Measurements from ENCODE around the gene SENP1. TPM values are rescaled to one million over a fixed set of nuclear protein-coding genes. Genes with fewer than 3 reads are reported as not detected.

The SENP1 gene
- total and polyA plus RNA-seq, 3 experiments from 2014 or later, result 13.4 to 58.8 (median 57.3) TPM

GRCh38 chr12:48070731-48071130, 35.1 kb downstream of the SENP1 start:
- Histone ChIP-seq H3K9me3 (ENCODE audit: low read length) (no peaks in the 10 kb centered on the region), H3K4me1 (ENCODE audit: insufficient read depth, low read length) (no peaks in the 10 kb centered on the region), H3K4me3 (ENCODE audit: low read length) (no peak overlapping the region), H3K27me3 (ENCODE audit: insufficient read depth, low read length, poor library complexity, severe bottlenecking) (no peaks in the 10 kb centered on the region), H3K36me3 (ENCODE audit: insufficient read depth, low read length) (peaks cover 36% of the 10 kb centered on the region), H3K27ac (ENCODE audit: low read depth, low read length) (no peak overlapping the region)
- peaks cover 9 to 76% (median 34%) of the 10 kb centered on the region in 3 donors for H3K36me3 Mint-ChIP-seq
- no peaks in the 10 kb centered on the region for H3K9me3 Mint-ChIP-seq
- H3K27me3 Mint-ChIP-seq, result no peaks in the 10 kb centered on the region
- DNase-seq, result no peak
- CTCF ChIA-PET, result no interaction called here
- peak overlapping the region in 1 of 8 donors; percentile 3 for H3K27ac Mint-ChIP-seq
- no peak overlapping the region for H3K4me3 Mint-ChIP-seq
- peaks cover 0 to 6% (median 3%) of the 10 kb centered on the region in 3 donors for H3K4me1 Mint-ChIP-seq
- POLR2A ChIA-PET, result no interaction called here

DNA sequence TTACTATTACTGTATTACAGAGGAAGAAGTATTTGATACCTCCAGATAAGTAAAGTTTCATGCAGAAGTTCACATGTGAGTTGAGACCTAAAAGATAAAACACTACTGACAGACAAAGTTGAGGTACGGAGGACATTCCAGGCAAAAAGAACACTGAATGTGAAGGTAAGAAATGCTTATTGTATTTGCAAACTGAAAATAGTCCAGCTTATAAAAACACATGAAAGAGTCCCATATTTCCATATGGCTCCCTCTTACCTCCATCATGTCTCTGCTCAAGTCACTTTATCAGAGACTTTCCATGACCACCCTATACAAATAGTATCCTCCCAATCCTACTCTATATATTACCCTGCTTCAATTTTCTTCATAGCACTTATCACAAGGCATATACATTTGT, 35.8 kb downstream of the SENP1 start:
- H3K36me3 ChIP-seq (ENCODE audit: insufficient read depth, low read length), result peaks cover 43% of the 10 kb centered on the region

GRCh38 chr12:48069241-48069640, 36.6 kb downstream of the SENP1 start:
- no peaks in the 10 kb centered on the region for H3K9me3 Mint-ChIP-seq
- Histone ChIP-seq H3K4me1 (ENCODE audit: insufficient read depth, low read length) (no peaks in the 10 kb centered on the region), H3K36me3 (ENCODE audit: insufficient read depth, low read length) (peaks cover 48% of the 10 kb centered on the region), H3K27me3 (ENCODE audit: insufficient read depth, low read length, poor library complexity, severe bottlenecking) (no peaks in the 10 kb centered on the region), H3K9me3 (ENCODE audit: low read length) (no peaks in the 10 kb centered on the region), H3K4me3 (ENCODE audit: low read length) (no peak overlapping the region), H3K27ac (ENCODE audit: low read depth, low read length) (no peak overlapping the region)
- CTCF ChIA-PET, result no interaction called here
- H3K27me3 Mint-ChIP-seq, result no peaks in the 10 kb centered on the region
- POLR2A ChIA-PET, result no interaction called here
- peaks cover 0 to 6% (median 3%) of the 10 kb centered on the region in 3 donors for H3K4me1 Mint-ChIP-seq
- H3K27ac Mint-ChIP-seq, result no peak overlapping the region
- H3K4me3 Mint-ChIP-seq, result no peak overlapping the region
- DNase-seq, result no peak
- H3K36me3 Mint-ChIP-seq, result peaks cover 8 to 81% (median 31%) of the 10 kb centered on the region in 3 donors

More for the DNA sequence above, 35.8 kb downstream of the SENP1 start:
- no peaks in the 10 kb centered on the region for H3K9me3 Mint-ChIP-seq
- ChIA-PET CTCF (no interaction called here), POLR2A (no interaction called here)
- H3K36me3 Mint-ChIP-seq, result peaks cover 9 to 79% (median 35%) of the 10 kb centered on the region in 3 donors
- Histone ChIP-seq H3K27ac (ENCODE audit: low read depth, low read length) (no peak overlapping the region), H3K4me1 (ENCODE audit: insufficient read depth, low read length) (no peaks in the 10 kb centered on the region), H3K27me3 (ENCODE audit: insufficient read depth, low read length, poor library complexity, severe bottlenecking) (no peaks in the 10 kb centered on the region), H3K4me3 (ENCODE audit: low read length) (no peak overlapping the region), H3K9me3 (ENCODE audit: low read length) (no peaks in the 10 kb centered on the region)
- H3K27me3 Mint-ChIP-seq, result no peaks in the 10 kb centered on the region
- no peak overlapping the region for H3K4me3 Mint-ChIP-seq
- DNase-seq, result no peak
- H3K27ac Mint-ChIP-seq, result no peak overlapping the region
- peaks cover 0 to 6% (median 3%) of the 10 kb centered on the region in 3 donors for H3K4me1 Mint-ChIP-seq

DNA sequence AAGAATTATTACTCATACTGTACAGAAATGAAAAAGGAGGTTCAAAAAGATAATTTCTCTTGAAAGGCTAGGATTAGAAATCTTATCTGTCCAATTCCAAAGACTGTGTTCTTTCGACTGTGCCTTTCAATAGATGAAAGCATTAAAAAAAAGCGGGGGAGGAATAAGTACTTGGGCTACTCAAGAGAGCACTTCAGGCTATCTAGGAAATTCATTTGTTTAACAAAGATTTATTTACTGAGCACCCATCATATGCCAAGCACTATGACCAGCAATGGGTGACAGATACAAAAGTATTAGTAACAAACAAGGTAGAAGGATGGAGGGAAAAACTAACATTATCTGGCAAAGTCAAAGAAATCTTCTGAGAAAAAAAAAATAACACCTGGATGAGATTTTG, 37.4 kb downstream of the SENP1 start:
- Histone ChIP-seq H3K27ac (ENCODE audit: low read depth, low read length) (no peak overlapping the region), H3K9me3 (ENCODE audit: low read length) (no peaks in the 10 kb centered on the region), H3K36me3 (ENCODE audit: insufficient read depth, low read length) (peaks cover 48% of the 10 kb centered on the region), H3K4me1 (ENCODE audit: insufficient read depth, low read length) (no peaks in the 10 kb centered on the region), H3K4me3 (ENCODE audit: low read length) (no peak overlapping the region), H3K27me3 (ENCODE audit: insufficient read depth, low read length, poor library complexity, severe bottlenecking) (no peaks in the 10 kb centered on the region)
- Mint-ChIP-seq H3K27ac (peak overlapping the region in 2 of 8 donors; percentile 29 to 66), H3K4me3 (no peak overlapping the region), H3K27me3 (no peaks in the 10 kb centered on the region), H3K36me3 (peaks cover 5 to 82% (median 33%) of the 10 kb centered on the region in 3 donors), H3K9me3 (no peaks in the 10 kb centered on the region), H3K4me1 (peaks cover 0 to 6% (median 3%) of the 10 kb centered on the region in 3 donors)
- no peak for DNase-seq
- POLR2A ChIA-PET, result no interaction called here
- CTCF ChIA-PET, result no interaction called here

- H3K9me3 ChIP-seq (ENCODE audit: low read length), result no peaks in the 10 kb centered on the region
- H3K27ac Mint-ChIP-seq, result no peak overlapping the region
- no peaks in the 10 kb centered on the region for H3K9me3 Mint-ChIP-seq
- ChIA-PET CTCF (no interaction called here), POLR2A (no interaction called here)
- H3K4me3 ChIP-seq (ENCODE audit: low read length), result no peak overlapping the region
- no peak overlapping the region for H3K27ac ChIP-seq (ENCODE audit: low read depth, low read length)
- no peaks in the 10 kb centered on the region for H3K27me3 Mint-ChIP-seq
- H3K36me3 ChIP-seq (ENCODE audit: insufficient read depth, low read length), result peaks cover 48% of the 10 kb centered on the region
- no peaks in the 10 kb centered on the region for H3K27me3 ChIP-seq (ENCODE audit: insufficient read depth, low read length, poor library complexity, severe bottlenecking)
- H3K4me1 ChIP-seq (ENCODE audit: insufficient read depth, low read length), result no peaks in the 10 kb centered on the region
- peaks cover 8 to 82% (median 36%) of the 10 kb centered on the region in 3 donors for H3K36me3 Mint-ChIP-seq
- no peak overlapping the region for H3K4me3 Mint-ChIP-seq
- H3K4me1 Mint-ChIP-seq, result peaks cover 0 to 6% (median 3%) of the 10 kb centered on the region in 3 donors
- no peak for DNase-seq
Observed at GRCh38 chr12:48067250-48067938, 38.5 kb downstream of the SENP1 start.

- DNase-seq, result no peak
- peaks cover 0 to 2% (median 0%) of the 10 kb centered on the region in 5 donors for H3K9me3 Mint-ChIP-seq
- ChIA-PET CTCF (no interaction called here), POLR2A (no interaction called here)
- no peaks in the 10 kb centered on the region for H3K4me1 ChIP-seq (ENCODE audit: insufficient read depth, low read length)
- H3K27me3 ChIP-seq (ENCODE audit: insufficient read depth, low read length, poor library complexity, severe bottlenecking), result no peaks in the 10 kb centered on the region
- H3K27ac ChIP-seq (ENCODE audit: low read depth, low read length), result no peak overlapping the region
- H3K27ac Mint-ChIP-seq, result no peak overlapping the region
- H3K9me3 ChIP-seq (ENCODE audit: low read length), result no peaks in the 10 kb centered on the region
- H3K4me1 Mint-ChIP-seq, result peaks cover 0 to 6% (median 3%) of the 10 kb centered on the region in 3 donors
- no peaks in the 10 kb centered on the region for H3K27me3 Mint-ChIP-seq
- peaks cover 15 to 86% (median 41%) of the 10 kb centered on the region in 3 donors for H3K36me3 Mint-ChIP-seq
- H3K4me3 Mint-ChIP-seq, result no peak overlapping the region
- no peak overlapping the region for H3K4me3 ChIP-seq (ENCODE audit: low read length)
- H3K36me3 ChIP-seq (ENCODE audit: insufficient read depth, low read length), result peaks cover 44% of the 10 kb centered on the region
Observed at GRCh38 chr12:48065041-48065440, 40.8 kb downstream of the SENP1 start.

GRCh38 chr12:48063530-48063929, 42.3 kb downstream of the SENP1 start:
- Histone ChIP-seq H3K36me3 (ENCODE audit: insufficient read depth, low read length) (peaks cover 52% of the 10 kb centered on the region), H3K27me3 (ENCODE audit: insufficient read depth, low read length, poor library complexity, severe bottlenecking) (no peaks in the 10 kb centered on the region), H3K9me3 (ENCODE audit: low read length) (no peaks in the 10 kb centered on the region), H3K4me1 (ENCODE audit: insufficient read depth, low read length) (no peaks in the 10 kb centered on the region), H3K27ac (ENCODE audit: low read depth, low read length) (no peak overlapping the region), H3K4me3 (ENCODE audit: low read length) (no peak overlapping the region)
- Mint-ChIP-seq H3K9me3 (peaks cover 0 to 4% (median 2%) of the 10 kb centered on the region in 5 donors), H3K27ac (no peak overlapping the region), H3K4me1 (peaks cover 0 to 6% (median 3%) of the 10 kb centered on the region in 3 donors), H3K36me3 (peaks cover 28 to 88% (median 46%) of the 10 kb centered on the region in 3 donors), H3K27me3 (no peaks in the 10 kb centered on the region), H3K4me3 (no peak overlapping the region)
- CTCF ChIA-PET, result no interaction called here
- POLR2A ChIA-PET, result no interaction called here
- DNase-seq, result no peak

DNA sequence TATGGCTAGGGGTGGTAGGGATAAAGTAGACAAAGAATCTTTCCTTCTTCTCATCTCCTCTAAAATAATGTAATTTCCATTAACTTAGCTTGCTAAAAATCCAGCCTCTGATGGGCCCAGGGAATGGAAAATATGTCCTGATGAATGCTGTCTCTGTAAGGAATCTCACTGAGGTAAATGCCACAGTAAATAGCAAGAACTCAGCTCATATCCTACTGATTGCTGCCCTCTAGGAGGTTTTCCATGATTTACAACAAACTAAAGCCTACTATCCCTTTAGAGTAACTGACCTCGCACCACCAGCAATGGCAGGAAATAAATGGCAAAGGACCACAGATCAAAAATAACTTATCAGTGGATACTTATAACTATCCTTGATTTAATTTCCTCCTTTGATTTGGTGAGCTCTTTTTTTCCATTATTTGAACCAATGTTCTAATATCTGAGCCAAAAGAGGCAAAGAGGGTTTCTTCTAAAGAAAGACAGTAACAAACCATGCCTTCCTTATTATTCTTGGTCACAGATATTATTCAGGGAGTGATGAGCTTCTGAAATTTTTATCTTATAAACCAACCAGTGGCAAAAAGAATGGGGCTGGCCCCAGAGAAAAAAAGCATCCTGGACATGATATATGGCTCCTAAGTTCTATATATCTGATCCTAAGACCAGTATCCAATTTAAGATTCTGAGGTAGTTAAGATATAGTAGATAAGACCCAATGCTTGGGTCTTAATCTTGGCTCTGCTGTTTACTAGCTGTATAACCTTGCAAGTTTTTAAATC, 43.8 kb downstream of the SENP1 start:
- no peak for DNase-seq
- Histone ChIP-seq H3K9me3 (ENCODE audit: low read length) (no peaks in the 10 kb centered on the region), H3K4me1 (ENCODE audit: insufficient read depth, low read length) (no peaks in the 10 kb centered on the region), H3K27ac (ENCODE audit: low read depth, low read length) (no peak overlapping the region), H3K36me3 (ENCODE audit: insufficient read depth, low read length) (peaks cover 54% of the 10 kb centered on the region), H3K4me3 (ENCODE audit: low read length) (no peak overlapping the region), H3K27me3 (ENCODE audit: insufficient read depth, low read length, poor library complexity, severe bottlenecking) (no peaks in the 10 kb centered on the region)
- peaks cover 0 to 4% (median 0%) of the 10 kb centered on the region in 3 donors for H3K4me1 Mint-ChIP-seq
- POLR2A ChIA-PET, result no interaction called here
- H3K27ac Mint-ChIP-seq, result no peak overlapping the region
- H3K4me3 Mint-ChIP-seq, result no peak overlapping the region
- CTCF ChIA-PET, result no interaction called here
- peaks cover 0 to 4% (median 2%) of the 10 kb centered on the region in 5 donors for H3K9me3 Mint-ChIP-seq
- peaks cover 32 to 85% (median 44%) of the 10 kb centered on the region in 3 donors for H3K36me3 Mint-ChIP-seq
- no peaks in the 10 kb centered on the region for H3K27me3 Mint-ChIP-seq

Data from CD8-positive, alpha-beta memory T cell (primary cell).